Upper lobe of left lung (tissue), 6 donors: ENCODE measurements around the gene MEMO1. TPM values are rescaled to one million over a fixed set of nuclear protein-coding genes. Genes with fewer than 3 reads are reported as not detected.
"Not testable (repeated sequence)": the region's sequence is repeated elsewhere in the genome, so short reads cannot be mapped to it uniquely, and the experiment has no call there.

Source experiments
- ATAC-seq, 2 donors: fragments of 200-7000 bp; cut with Tn5 transposase; one replicate each; pipeline ENCODE4 v1.9.1; 2022; ENCODE audit warnings: mild to moderate bottlenecking in 2 of 2, moderate library complexity in 2 of 2; ENCODE audit not compliant: low FRiP score in 2 of 2
- DNase-seq, 2 donors: peaks; one replicate each; pipeline ENCODE4 v3.0.0-alpha.2; 2019 to 2020
- H3K27ac ChIP-seq, 4 donors: fragments of 200-600 bp; sonication (generic); one replicate each; pipeline ENCODE4 v1.5.1; 2016 to 2019
- H3K27me3 ChIP-seq, 4 donors: fragments of 200-600 bp; sonication (generic); one replicate each; pipeline ENCODE4 v1.5.1; 2017 to 2019
- H3K36me3 ChIP-seq, 4 donors: fragments of 200-600 bp; sonication (generic); one replicate each; pipeline ENCODE4 v1.5.1; 2016 to 2019
- H3K4me1 ChIP-seq, 4 donors: fragments of 200-600 bp; sonication (generic); one replicate each; pipeline ENCODE4 v1.5.1; 2018 to 2019
- H3K4me3 ChIP-seq, 4 donors: fragments of 200-600 bp; sonication (generic); one replicate each; pipeline ENCODE4 v1.5.1; 2017 to 2019; ENCODE audit warnings: mild to moderate bottlenecking in 2 of 4, moderate library complexity in 1 of 4
- H3K9me3 ChIP-seq, 4 donors: fragments of 200-600 bp; sonication (generic); one replicate each; pipeline ENCODE4 v1.5.1; 2018 to 2019
- CTCF ChIP-seq, 6 experiments: fragments of 450-650 bp in 4 of 6; fragments of 200-600 bp in 2 of 6; sonication (generic) in 2 of 6; IDR thresholded peaks; one replicate each; pipeline ENCODE4 v1.5.1; 2016 to 2019; ENCODE audit warnings: antibody characterized with exemption in 6 of 6
- EP300 ChIP-seq, 4 donors: sonication (generic); formaldehyde crosslinking; IDR thresholded peaks; one replicate each; pipeline ENCODE4 v1.5.1; 2017; ENCODE audit warnings: antibody characterized with exemption in 4 of 4, control low read depth in 2 of 4
- POLR2A ChIP-seq, 4 donors: fragments of 450-650 bp; IDR thresholded peaks; one replicate each; pipeline ENCODE4 v1.5.1; 2016 to 2017; ENCODE audit warnings: antibody characterized with exemption in 4 of 4, mild to moderate bottlenecking in 2 of 4
- POLR2AphosphoS5 ChIP-seq, 2 donors: sonication (generic); formaldehyde crosslinking; IDR thresholded peaks; one replicate each; pipeline ENCODE4 v1.5.1; 2017; ENCODE audit warnings: antibody characterized with exemption in 2 of 2
- WGBS, 2 donors: methylation state at CpG; one replicate each; pipeline ENCODE4 v1.1.5; 2017 to 2018; 5-methylcytosine and 5-hydroxymethylcytosine counted together
- total RNA-seq, 6 donors: library from RNA; depleted of rRNA in 4 of 6; stranded (reverse); fragments of >200 nt in 4 of 6; gene quantifications; one replicate each; pipeline versions ENCODE4 v1.1.0 to v1.2.1, GENCODE V29; 2016 to 2021
- donor health status: DM: no; HTN: no; CAD: no; lungs with moderate emphysema.
- donor health status: DM: no; HTN: yes; CAD: no; lungs with severe emphysema.

Gene MEMO1
- total RNA-seq, 6 donors from 2014 or later: 12.7 to 32.3 (median 23.6) TPM

GRCh38 chr2:32011485-32011960, 715 bp upstream of the MEMO1 start:
- peak overlapping the region in 3 of 4 donors; percentile 75 to 97 (median 95) for H3K4me3 ChIP-seq
- peak overlapping the region; percentile 93 to 98 (median 94) for H3K27ac ChIP-seq
- DNase-seq: no peak
- H3K9me3 ChIP-seq: no peaks in the 10 kb centered on the region
- no peak for ATAC-seq
- H3K27me3 ChIP-seq: no peaks in the 10 kb centered on the region
- peaks cover 16 to 24% (median 17%) of the 10 kb centered on the region in 4 donors for H3K4me1 ChIP-seq
- peaks cover 0 to 12% (median 0%) of the 10 kb centered on the region in 4 donors for H3K36me3 ChIP-seq
- WGBS, 2 donors: 71 to 77% methylated on average over 5 of the region's 5 CpGs
- TF ChIP-seq CTCF (IDR thresholded peaks at IDR 0.05) (no peak), POLR2A (IDR thresholded peaks at IDR 0.05) (no peak), POLR2AphosphoS5 (IDR thresholded peaks at IDR 0.05) (no peak), EP300 (IDR thresholded peaks at IDR 0.05) (no peak)

- peak overlapping the region; percentile 49 to 97 (median 85) for H3K4me3 ChIP-seq
- peak overlapping the region; percentile 93 to 98 (median 94) for H3K27ac ChIP-seq
- not testable (repeated sequence) for H3K36me3 ChIP-seq, H3K9me3 ChIP-seq, H3K27me3 ChIP-seq
- WGBS, 2 donors: 0% methylated on average over 8 of the region's 43 CpGs; no CpG with 5 or more reads in 1 of the 2 donors
- DNase-seq: peak; percentile 54 to 93
- peaks cover 16 to 24% (median 19%) of the 10 kb centered on the region in 4 donors for H3K4me1 ChIP-seq
- peak; percentile 82 to 92 for ATAC-seq
Observed at GRCh38 chr2:32010280-32010669, 533 bp downstream of the MEMO1 start.

GRCh38 chr2:32009516-32010256, 1.1 kb downstream of the MEMO1 start:
- H3K27me3 ChIP-seq: no peaks in the 10 kb centered on the region
- H3K27ac ChIP-seq: peak overlapping the region; percentile 93 to 98 (median 94)
- ATAC-seq: peak in 1 of 2 donors; percentile 39
- H3K4me1 ChIP-seq: peaks cover 16 to 24% (median 19%) of the 10 kb centered on the region in 4 donors
- 0 to 2% methylated on average over 4 to 32 of the region's 91 CpGs for WGBS, 2 donors
- peak overlapping the region; percentile 75 to 97 (median 92) for H3K4me3 ChIP-seq
- no peaks in the 10 kb centered on the region for H3K9me3 ChIP-seq
- TF ChIP-seq POLR2A (IDR thresholded peaks at IDR 0.05) (peak in 2 of 4 donors; percentile 10 to 17), CTCF (IDR thresholded peaks at IDR 0.05) (no peak), EP300 (IDR thresholded peaks at IDR 0.05) (no peak), POLR2AphosphoS5 (IDR thresholded peaks at IDR 0.05) (no peak)
- DNase-seq: peak; percentile 50 to 91
- peaks cover 0 to 9% (median 0%) of the 10 kb centered on the region in 4 donors for H3K36me3 ChIP-seq

GRCh38 chr2:32008805-32009515, 1.8 kb downstream of the MEMO1 start:
- no peak for TF ChIP-seq POLR2AphosphoS5 (IDR thresholded peaks at IDR 0.05)
- TF ChIP-seq POLR2A (IDR thresholded peaks at IDR 0.05): no peak
- no peak for TF ChIP-seq EP300 (IDR thresholded peaks at IDR 0.05)
- TF ChIP-seq CTCF (IDR thresholded peaks at IDR 0.05): no peak
- Histone ChIP-seq H3K27ac (peak overlapping the region; percentile 84 to 98 (median 94)), H3K9me3 (no peaks in the 10 kb centered on the region), H3K4me3 (peak overlapping the region; percentile 75 to 97 (median 92)), H3K4me1 (peaks cover 16 to 24% (median 19%) of the 10 kb centered on the region in 4 donors), H3K36me3 (peaks cover 0 to 6% (median 0%) of the 10 kb centered on the region in 4 donors), H3K27me3 (no peaks in the 10 kb centered on the region)
- WGBS, 2 donors: 3 to 4% methylated on average over 3 to 10 of the region's 10 CpGs
- ATAC-seq: no peak
- peak in 1 of 2 donors; percentile 26 for DNase-seq

GRCh38 chr2:32007121-32007391, 3.8 kb downstream of the MEMO1 start:
- TF ChIP-seq CTCF (IDR thresholded peaks at IDR 0.05) (no peak), POLR2AphosphoS5 (IDR thresholded peaks at IDR 0.05) (no peak), POLR2A (IDR thresholded peaks at IDR 0.05) (no peak), EP300 (IDR thresholded peaks at IDR 0.05) (no peak)
- Histone ChIP-seq H3K36me3 (no peaks in the 10 kb centered on the region), H3K4me1 (peaks cover 16 to 24% (median 19%) of the 10 kb centered on the region in 4 donors), H3K27ac (no peak overlapping the region), H3K27me3 (no peaks in the 10 kb centered on the region), H3K9me3 (no peaks in the 10 kb centered on the region), H3K4me3 (no peak overlapping the region)
- DNase-seq (no peak), ATAC-seq (no peak)
